ENCODE measurements around the gene TNFSF8.

DNA sequence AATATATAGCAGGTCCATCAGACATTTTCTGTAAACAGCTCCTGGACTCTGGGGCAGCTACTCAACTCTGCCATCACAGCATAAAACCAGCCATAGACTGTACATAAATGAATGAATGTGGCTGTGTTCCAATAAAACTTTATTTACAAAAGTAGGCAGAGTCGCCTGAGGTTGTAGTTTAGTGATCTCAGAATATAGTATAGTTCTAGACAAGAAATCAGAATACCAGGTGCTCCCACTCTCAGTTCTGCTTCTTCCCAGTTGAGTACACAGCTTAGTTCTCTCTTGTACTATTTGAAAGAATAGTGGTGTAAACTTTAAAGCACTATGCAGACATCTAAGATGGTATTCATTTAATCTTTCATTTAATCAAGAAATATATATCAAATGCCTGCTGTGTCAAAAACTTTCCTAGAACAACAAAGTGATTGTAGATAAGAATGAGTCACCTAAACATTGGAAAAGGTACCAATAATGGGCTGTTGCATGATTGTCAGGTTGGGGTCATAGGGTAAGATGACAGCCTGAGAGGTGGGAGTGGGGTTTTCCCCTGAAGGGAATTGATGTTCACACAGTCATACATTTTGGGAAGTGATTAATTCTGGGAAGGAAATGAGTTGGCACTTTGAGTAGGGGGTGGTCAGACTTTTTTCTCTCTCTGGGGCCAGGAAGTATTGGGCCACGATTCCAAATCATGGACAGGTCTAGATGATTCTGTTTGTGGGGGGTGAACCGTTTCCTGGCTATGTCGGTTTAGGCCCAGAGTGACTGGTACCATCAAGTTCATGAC, 37.0 kb downstream of the TNFSF8 start:
- TF ChIP-seq, protein P1, sequence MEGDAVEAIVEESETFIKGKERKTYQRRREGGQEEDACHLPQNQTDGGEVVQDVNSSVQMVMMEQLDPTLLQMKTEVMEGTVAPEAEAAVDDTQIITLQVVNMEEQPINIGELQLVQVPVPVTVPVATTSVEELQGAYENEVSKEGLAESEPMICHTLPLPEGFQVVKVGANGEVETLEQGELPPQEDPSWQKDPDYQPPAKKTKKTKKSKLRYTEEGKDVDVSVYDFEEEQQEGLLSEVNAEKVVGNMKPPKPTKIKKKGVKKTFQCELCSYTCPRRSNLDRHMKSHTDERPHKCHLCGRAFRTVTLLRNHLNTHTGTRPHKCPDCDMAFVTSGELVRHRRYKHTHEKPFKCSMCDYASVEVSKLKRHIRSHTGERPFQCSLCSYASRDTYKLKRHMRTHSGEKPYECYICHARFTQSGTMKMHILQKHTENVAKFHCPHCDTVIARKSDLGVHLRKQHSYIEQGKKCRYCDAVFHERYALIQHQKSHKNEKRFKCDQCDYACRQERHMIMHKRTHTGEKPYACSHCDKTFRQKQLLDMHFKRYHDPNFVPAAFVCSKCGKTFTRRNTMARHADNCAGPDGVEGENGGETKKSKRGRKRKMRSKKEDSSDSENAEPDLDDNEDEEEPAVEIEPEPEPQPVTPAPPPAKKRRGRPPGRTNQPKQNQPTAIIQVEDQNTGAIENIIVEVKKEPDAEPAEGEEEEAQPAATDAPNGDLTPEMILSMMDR (IDR thresholded peaks at IDR 0.05; ENCODE audit: extremely low read depth in 1 of 2, insufficient read depth in 1 of 2, low read depth in 1 of 2, low read length in 2 of 2) = no peak
- no peak for TF ChIP-seq EZH2 (IDR thresholded peaks at IDR 0.05; ENCODE audit: borderline replicate concordance, low read depth, low read length, severe bottlenecking)
